PC-9 (cell line): Measurements from ENCODE around the gene IRAG1. TPM values are rescaled to one million over a fixed set of nuclear protein-coding genes. Genes with fewer than 3 reads are reported as not detected.

Experiments
- BruUV-seq: library from RNA; stranded (reverse); fragments of 400-500 nt; replicated peaks from 2 replicates; lab custom pipeline; 2021; lab: Mats Ljungman, UMichigan
- CTCF ChIA-PET: fragments of 300-600 bp; sonication (Branson Sonifier 250); formaldehyde crosslinking; loops from one replicate; lab custom pipeline; 2022; ENCODE audit warnings: antibody characterized with exemption; lab: Charles Lee
- POLR2A ChIA-PET: fragments of 300-600 bp; sonication (Branson Sonifier 250); formaldehyde crosslinking; loops from one replicate; lab custom pipeline; 2022; ENCODE audit warnings: antibody characterized with exemption; ENCODE audit not compliant: unreplicated experiment; lab: Charles Lee
- DNase-seq, 2 experiments: peaks; one replicate each; pipeline versions ENCODE4 v3.0.0 to v3.0.0-alpha.2; 2015 to 2022; ENCODE audit warnings: mixed read lengths in 1 of 2
- H2AFZ ChIP-seq: fragments of 200-600 bp; sonication (generic); 2 replicates; pipeline ENCODE4 v1.8.1; 2017; ENCODE audit warnings: antibody characterized with exemption
- H3F3A ChIP-seq: fragments of 200-600 bp; sonication (generic); 2 replicates; pipeline ENCODE4 v1.8.1; 2017; ENCODE audit warnings: antibody characterized with exemption, mild to moderate bottlenecking, low read depth; ENCODE audit not compliant: insufficient read depth
- H3K27ac ChIP-seq: fragments of 200-600 bp; sonication (generic); 2 replicates; pipeline ENCODE4 v1.6.1; 2016; ENCODE audit warnings: mixed run types
- H3K27me3 ChIP-seq: fragments of 200-600 bp; sonication (generic); 2 replicates; pipeline ENCODE4 v1.6.1; 2016; ENCODE audit warnings: low read depth, mixed run types; ENCODE audit not compliant: insufficient read depth
- H3K36me3 ChIP-seq: fragments of 200-600 bp; sonication (generic); 2 replicates; pipeline ENCODE4 v1.6.1; 2016; ENCODE audit warnings: low read depth, mixed run types
- H3K4me1 ChIP-seq: fragments of 200-600 bp; sonication (generic); replicated peaks from 2 replicates; pipeline ENCODE4 v1.6.1; 2016; ENCODE audit warnings: mixed run types; ENCODE audit not compliant: insufficient read depth
- H3K4me2 ChIP-seq: fragments of 200-600 bp; sonication (generic); 2 replicates; pipeline ENCODE4 v1.6.1; 2017; ENCODE audit warnings: mixed run types
- H3K4me3 ChIP-seq: fragments of 200-600 bp; sonication (generic); 2 replicates; pipeline ENCODE4 v1.6.1; 2016; ENCODE audit warnings: mixed run types
- H3K79me2 ChIP-seq: fragments of 200-600 bp; sonication (generic); 2 replicates; pipeline ENCODE4 v1.6.1; 2017; ENCODE audit warnings: low read depth, mixed run types
- H3K9me2 ChIP-seq: fragments of 200-600 bp; sonication (generic); 2 replicates; pipeline ENCODE4 v1.8.1; 2017; ENCODE audit warnings: mild to moderate bottlenecking; ENCODE audit not compliant: insufficient read depth
- H3K9me3 ChIP-seq: fragments of 200-600 bp; sonication (generic); 2 replicates; pipeline ENCODE4 v1.8.1; 2016; ENCODE audit warnings: low read depth; ENCODE audit not compliant: insufficient read depth
- H4K20me1 ChIP-seq: fragments of 200-600 bp; sonication (generic); 2 replicates; pipeline ENCODE4 v1.8.1; 2017; ENCODE audit not compliant: insufficient read depth
- CTCF ChIP-seq: fragments of 200-600 bp; sonication (generic); conservative IDR thresholded peaks from 2 replicates; pipeline ENCODE4 v1.6.1; 2017; ENCODE audit warnings: mixed run types, antibody characterized with exemption, mild to moderate bottlenecking, moderate library complexity
- EZH2 ChIP-seq: fragments of 200-600 bp; sonication (generic); IDR thresholded peaks from 2 replicates; pipeline ENCODE4 v1.8.0; 2017; ENCODE audit warnings: antibody characterized with exemption, low read depth
- intact Hi-C: fragments of 100-400 bp; cut with micrococcal nuclease; formaldehyde crosslinking; loops from one replicate; pipeline ENCODE4 v1.10.0; 2022; ENCODE audit not compliant: unreplicated experiment
- total RNA-seq: library from RNA; stranded (reverse); gene quantifications from 2 replicates; pipeline ENCODE4 v1.2.3, GENCODE V29; 2021

Gene IRAG1
- total RNA-seq, 1 experiment from 2014 or later: 1.3 TPM

DNA sequence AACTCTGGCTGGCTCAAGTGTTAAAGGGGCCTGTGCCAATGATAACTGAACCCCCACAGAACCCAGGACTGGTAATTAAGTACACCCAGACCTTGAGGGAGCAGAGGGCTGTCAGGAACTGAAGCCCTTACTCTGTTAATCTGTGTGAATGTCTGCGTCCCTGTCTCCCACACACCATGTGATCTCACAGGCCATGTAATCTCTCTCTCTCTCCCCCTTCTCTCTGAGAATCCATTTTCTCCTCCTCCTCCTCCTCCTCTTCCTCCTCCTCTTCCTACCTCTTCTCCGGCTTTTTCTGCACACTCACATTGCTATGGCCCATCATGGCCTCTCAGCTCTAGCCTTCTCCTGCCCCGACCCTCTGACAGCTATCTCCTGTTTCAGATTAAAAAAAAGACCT lies 14.6 kb upstream of the IRAG1 start:
- no peaks in the 10 kb centered on the region for H3K79me2 ChIP-seq
- H3K4me1 ChIP-seq: no peaks in the 10 kb centered on the region
- TF ChIP-seq EZH2 (no peak), CTCF (no peak)
- H3K4me2 ChIP-seq: no peak overlapping the region
- no peaks in the 10 kb centered on the region for H3K9me2 ChIP-seq
- ChIA-PET POLR2A (no interaction called here), CTCF (no interaction called here)
- H3K36me3 ChIP-seq: no peaks in the 10 kb centered on the region
- no peak overlapping the region for H3K27ac ChIP-seq
- no peak overlapping the region for H2AFZ ChIP-seq
- H4K20me1 ChIP-seq: no peaks in the 10 kb centered on the region
- no peaks in the 10 kb centered on the region for H3K9me3 ChIP-seq
- intact Hi-C loops: no loop called here
- no peaks in the 10 kb centered on the region for H3K27me3 ChIP-seq
- no peak overlapping the region for H3K4me3 ChIP-seq
- no peaks in the 10 kb centered on the region for H3F3A ChIP-seq
- no TSS peak for BruUV-seq
- no peak for DNase-seq

- ChIA-PET CTCF (interaction anchor here (0.6 kb wide), 1 partner anchor 798 kb away, joined by 3 read pairs; no protein-coding TSS in a partner anchor), POLR2A (no interaction called here)
- Histone ChIP-seq H3K4me1 (no peaks in the 10 kb centered on the region), H3K4me2 (no peak overlapping the region), H3K79me2 (no peaks in the 10 kb centered on the region), H3K4me3 (no peak overlapping the region), H3K9me2 (no peaks in the 10 kb centered on the region), H3K27ac (no peak overlapping the region), H4K20me1 (no peaks in the 10 kb centered on the region), H3F3A (peaks cover 9% of the 10 kb centered on the region; the same call in 1 of the 2 replicates), H3K36me3 (no peaks in the 10 kb centered on the region), H2AFZ (no peak overlapping the region), H3K9me3 (peaks cover 4% of the 10 kb centered on the region; the same call in 1 of the 2 replicates), H3K27me3 (no peaks in the 10 kb centered on the region)
- intact Hi-C loops: no loop called here
- TF ChIP-seq EZH2: no peak
- TF ChIP-seq CTCF: no peak
- peak in 1 of 2 experiments; percentile 35 for DNase-seq
- BruUV-seq: no TSS peak
These were observed 8.4 kb upstream of the IRAG1 start for GRCh38 chr11:10701982-10702381.

DNA sequence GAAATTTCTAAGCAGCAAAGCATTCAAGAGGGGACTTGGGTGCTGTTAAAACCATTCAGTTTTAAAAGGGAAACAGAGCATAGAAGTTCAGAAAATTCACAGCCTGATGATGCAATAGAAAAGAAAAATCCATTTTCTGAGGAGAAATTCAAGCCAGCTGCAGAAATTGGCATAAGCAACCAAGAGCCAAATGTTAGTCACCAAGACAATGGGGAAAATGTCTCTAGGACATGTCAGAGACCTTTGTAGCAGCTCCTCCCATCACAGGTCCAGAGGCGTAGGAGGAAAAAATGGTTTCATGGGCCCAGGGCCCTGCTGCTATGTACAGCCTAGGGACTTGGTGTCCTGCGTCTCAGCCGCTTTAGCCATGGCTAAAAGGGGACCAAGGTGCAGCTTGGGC lies 5.5 kb upstream of the IRAG1 start:
- H3F3A ChIP-seq: peaks cover 9% of the 10 kb centered on the region; the same call in 1 of the 2 replicates
- H3K4me2 ChIP-seq: no peak overlapping the region
- no peak overlapping the region for H3K27ac ChIP-seq
- no peaks in the 10 kb centered on the region for H3K4me1 ChIP-seq
- no peaks in the 10 kb centered on the region for H4K20me1 ChIP-seq
- no peak overlapping the region for H2AFZ ChIP-seq
- H3K9me2 ChIP-seq: no peaks in the 10 kb centered on the region
- no peaks in the 10 kb centered on the region for H3K36me3 ChIP-seq
- TF ChIP-seq EZH2 (no peak), CTCF (no peak)
- DNase-seq: no peak
- BruUV-seq: no TSS peak
- H3K4me3 ChIP-seq: no peak overlapping the region
- H3K79me2 ChIP-seq: no peaks in the 10 kb centered on the region
- intact Hi-C loops: no loop called here
- ChIA-PET CTCF (no interaction called here), POLR2A (no interaction called here)
- H3K27me3 ChIP-seq: no peaks in the 10 kb centered on the region
- peaks cover 4% of the 10 kb centered on the region; the same call in 1 of the 2 replicates for H3K9me3 ChIP-seq
